AG10803 (cell line): ENCODE data around the gene IFRD2.
A peak's percentile ranks its signal among the peaks of the same experiment; 100 is the strongest.

Experiments used
- DNase-seq: peaks from one replicate; pipeline ENCODE4 v3.0.0; 2010; ENCODE audit warnings: low read depth
- H3K4me3 ChIP-seq: 2 replicates; pipeline ENCODE4 v1.5.1; 2011; ENCODE audit warnings: mild to moderate bottlenecking, low read length, control low read depth
- TF ChIP-seq, protein P1 (sequence below): conservative IDR thresholded peaks from 2 replicates; pipeline ENCODE4 v1.5.1; 2011; ENCODE audit warnings: mild to moderate bottlenecking, low read length, control low read depth, inconsistent platforms

IFRD2 gene

DNA sequence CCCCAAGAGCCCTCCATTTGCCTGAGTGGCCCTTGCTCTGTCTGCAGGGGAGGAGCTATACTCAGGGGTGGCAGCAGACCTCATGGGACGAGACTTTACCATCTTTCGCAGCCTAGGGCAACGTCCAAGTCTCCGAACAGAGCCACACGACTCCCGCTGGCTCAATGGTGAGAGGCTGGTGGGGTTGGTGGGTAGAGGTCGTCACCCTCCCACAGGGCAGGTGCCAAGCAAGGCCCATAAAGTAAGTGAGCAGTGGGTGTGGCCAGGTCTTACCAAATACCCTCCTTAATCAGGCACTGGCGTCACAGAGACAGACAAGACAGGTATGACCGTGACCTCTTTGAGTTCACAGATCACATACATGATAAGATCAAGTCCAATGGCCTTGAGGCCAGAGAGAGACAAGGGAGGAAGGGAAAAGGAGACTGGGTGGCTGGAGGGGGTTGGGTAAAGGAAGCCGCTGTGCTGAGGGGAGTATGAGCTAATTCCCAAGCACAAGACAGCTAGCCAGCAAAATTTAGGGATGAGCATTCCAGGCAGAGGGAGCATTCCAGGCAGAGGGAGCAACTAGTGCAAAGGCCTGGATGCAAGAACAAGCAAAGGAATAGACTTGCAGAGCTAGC, 20.8 kb downstream of the IFRD2 start:
- TF ChIP-seq, protein P1, sequence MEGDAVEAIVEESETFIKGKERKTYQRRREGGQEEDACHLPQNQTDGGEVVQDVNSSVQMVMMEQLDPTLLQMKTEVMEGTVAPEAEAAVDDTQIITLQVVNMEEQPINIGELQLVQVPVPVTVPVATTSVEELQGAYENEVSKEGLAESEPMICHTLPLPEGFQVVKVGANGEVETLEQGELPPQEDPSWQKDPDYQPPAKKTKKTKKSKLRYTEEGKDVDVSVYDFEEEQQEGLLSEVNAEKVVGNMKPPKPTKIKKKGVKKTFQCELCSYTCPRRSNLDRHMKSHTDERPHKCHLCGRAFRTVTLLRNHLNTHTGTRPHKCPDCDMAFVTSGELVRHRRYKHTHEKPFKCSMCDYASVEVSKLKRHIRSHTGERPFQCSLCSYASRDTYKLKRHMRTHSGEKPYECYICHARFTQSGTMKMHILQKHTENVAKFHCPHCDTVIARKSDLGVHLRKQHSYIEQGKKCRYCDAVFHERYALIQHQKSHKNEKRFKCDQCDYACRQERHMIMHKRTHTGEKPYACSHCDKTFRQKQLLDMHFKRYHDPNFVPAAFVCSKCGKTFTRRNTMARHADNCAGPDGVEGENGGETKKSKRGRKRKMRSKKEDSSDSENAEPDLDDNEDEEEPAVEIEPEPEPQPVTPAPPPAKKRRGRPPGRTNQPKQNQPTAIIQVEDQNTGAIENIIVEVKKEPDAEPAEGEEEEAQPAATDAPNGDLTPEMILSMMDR, result no peak
- H3K4me3 ChIP-seq, result no peak overlapping the region
- no peak for DNase-seq

DNA sequence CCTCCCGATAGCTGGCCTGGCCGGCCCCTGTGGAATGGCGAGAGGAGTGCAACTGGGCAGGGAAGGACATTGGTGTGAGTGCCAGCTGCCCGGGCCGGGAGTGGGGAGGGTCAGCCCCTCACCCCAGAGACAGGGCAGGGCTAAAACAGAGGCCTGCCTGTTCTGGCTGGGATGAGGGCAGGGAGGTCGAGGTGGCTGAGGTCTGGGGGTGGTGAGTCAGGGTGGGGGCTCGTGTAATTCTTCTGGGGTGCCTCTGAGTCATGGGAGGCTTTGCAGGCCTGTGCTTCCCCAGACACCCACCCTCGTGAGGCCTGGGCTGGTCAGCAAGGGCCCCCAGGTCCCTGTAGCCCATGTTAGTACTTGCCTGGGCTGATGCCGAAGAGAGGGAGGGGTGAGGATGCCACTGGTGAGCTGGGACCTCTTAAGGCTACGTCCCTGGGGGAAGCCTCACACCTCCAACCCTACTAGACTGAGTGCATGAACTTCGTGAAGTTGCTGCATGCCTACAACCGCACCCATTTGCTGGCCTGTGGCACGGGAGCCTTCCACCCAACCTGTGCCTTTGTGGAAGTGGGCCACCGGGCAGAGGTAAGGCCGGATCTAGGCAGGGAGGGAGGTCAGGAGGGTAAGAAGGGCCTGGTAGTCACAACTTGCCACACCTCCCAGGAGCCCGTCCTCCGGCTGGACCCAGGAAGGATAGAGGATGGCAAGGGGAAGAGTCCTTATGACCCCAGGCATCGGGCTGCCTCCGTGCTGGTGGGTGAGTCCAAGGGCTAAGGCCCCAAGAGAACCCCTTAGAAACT, 21.6 kb downstream of the IFRD2 start:
- peak overlapping the region; percentile 53 for H3K4me3 ChIP-seq

DNA sequence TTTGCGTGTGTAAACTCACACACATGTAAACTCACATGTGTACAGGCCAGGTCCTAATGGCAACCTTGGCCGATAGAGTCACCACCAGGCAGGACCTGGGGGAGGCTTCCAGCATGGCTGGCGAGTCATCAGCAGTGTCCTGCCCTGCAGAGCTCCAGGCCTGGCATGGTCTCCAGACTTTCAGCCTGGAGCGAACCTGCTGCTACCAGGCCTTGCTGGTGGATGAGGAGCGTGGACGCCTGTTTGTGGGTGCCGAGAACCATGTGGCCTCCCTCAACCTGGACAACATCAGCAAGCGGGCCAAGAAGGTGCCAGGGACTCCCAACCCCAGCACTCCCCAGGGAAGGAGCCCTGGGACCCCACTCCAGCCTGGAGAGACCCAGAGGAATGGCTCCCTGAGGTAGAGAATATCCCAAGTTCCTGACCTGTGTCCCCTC, 22.2 kb downstream of the IFRD2 start:
- peak; percentile 47 for DNase-seq
- TF ChIP-seq, protein P1, result no peak

More for the DNA sequence above, 21.6 kb downstream of the IFRD2 start:
- TF ChIP-seq, protein P1, result no peak
- DNase-seq, result no peak

DNA sequence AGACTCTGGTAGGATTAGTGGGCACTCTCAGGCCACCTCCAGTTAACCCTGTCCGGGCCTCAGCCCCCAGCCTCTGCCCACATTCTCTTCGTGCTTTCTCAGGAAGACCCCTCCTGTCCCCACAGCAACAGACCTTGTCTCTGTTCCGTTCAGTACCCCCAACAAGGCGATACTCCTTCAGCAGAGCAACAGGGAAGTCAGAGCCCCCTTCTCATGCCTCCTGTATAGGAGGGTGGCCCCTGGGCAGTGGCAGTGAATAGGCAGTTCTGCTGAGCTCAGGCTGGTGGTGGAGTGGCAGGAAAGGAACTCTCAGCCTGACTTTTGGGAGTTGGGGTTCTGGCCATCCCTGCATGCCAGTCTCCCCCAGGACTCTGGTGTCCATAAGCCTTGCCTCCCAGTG, 22.8 kb downstream of the IFRD2 start:
- peak overlapping the region; percentile 53 for H3K4me3 ChIP-seq
- no peak for DNase-seq
- TF ChIP-seq, protein P1, result no peak

More for the DNA sequence above, 22.2 kb downstream of the IFRD2 start:
- peak overlapping the region; percentile 53 for H3K4me3 ChIP-seq

DNA sequence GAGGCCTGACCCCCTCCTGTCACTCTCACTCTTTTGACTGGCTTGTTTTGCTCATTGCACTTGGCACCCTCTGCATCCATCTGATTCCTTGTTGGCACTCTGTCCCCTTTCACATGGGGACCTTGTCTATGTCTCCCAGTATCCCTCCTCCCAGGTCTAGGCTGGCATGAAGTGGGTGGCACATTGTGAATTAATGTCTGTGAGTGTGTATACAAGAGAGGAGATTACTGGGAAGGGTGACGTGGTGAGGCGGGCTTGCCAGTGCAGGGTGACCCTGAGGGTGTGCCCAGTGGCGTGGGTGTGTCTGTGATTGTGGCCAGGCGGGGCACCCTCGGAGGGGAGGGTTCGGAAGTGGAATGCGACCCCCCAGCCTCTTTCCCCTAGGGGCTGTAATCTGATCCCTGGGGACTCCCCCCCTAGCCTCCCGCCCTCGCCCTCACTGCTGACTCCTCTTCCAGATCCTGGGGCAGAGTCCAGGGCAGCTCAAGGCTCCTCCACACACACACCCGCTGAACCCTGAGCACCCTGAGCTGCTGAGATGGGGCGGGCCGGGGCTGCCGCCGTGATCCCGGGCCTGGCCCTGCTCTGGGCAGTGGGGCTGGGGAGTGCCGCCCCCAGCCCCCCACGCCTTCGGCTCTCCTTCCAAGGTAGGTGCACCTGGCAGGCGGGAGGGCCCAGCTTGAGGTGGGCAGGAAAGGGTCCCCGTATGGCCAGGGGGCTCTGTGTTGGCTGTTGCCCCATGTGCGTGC, 23.4 kb downstream of the IFRD2 start, which contains the start of gene SEMA3B:
Gene SEMA3B (plus strand): TSS at position 445 of the 749 bp plus-strand sequence. CDS start 94 bp downstream, at position 539.
- peak; percentile 58 for DNase-seq
- H3K4me3 ChIP-seq, result peak within 1 kb of the TSS; percentile 72

DNA sequence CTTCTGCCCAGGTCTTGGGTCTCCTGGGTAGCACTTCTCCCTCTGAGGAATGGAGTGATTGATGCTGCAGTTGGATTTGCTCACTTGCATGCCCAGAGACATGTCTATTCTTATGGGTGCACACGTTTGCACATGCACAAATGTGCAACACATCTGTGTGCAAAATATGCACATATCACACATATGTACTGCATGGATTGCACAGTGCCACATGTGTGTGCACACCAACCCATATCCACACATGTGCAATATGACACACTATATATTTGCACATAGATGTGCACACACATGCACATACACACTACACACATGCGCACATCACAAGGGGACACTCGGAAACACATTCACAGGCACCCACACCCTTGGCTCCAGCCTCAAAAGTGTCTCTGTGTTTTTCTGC, 24.0 kb downstream of the IFRD2 start:
- no peak for DNase-seq
- no peak overlapping the region for H3K4me3 ChIP-seq
- TF ChIP-seq, protein P1, result no peak

More for the DNA sequence above, 23.4 kb downstream of the IFRD2 start, which contains the start of gene SEMA3B:
- TF ChIP-seq, protein P1, result no peak
